Activated naive CD4-positive, alpha-beta T cell treated with anti-CD3 and anti-CD28 coated beads, Interleukin-2, amount 10 ng/mL, durations not matched to agents 5 hours and 36 hours (primary cell): ENCODE measurements around the gene ALAS1. TPM values are rescaled to one million over a fixed set of nuclear protein-coding genes. Genes with fewer than 3 reads are reported as not detected.

Source experiments
- total RNA-seq, 2 experiments: library from RNA; stranded (reverse); gene quantifications; one replicate each; pipeline ENCODE4 v1.2.3, GENCODE V29; 2021

ALAS1 gene
- 10 to 100 TPM; 43.4 to 45.6 TPM for total RNA-seq

DNA sequence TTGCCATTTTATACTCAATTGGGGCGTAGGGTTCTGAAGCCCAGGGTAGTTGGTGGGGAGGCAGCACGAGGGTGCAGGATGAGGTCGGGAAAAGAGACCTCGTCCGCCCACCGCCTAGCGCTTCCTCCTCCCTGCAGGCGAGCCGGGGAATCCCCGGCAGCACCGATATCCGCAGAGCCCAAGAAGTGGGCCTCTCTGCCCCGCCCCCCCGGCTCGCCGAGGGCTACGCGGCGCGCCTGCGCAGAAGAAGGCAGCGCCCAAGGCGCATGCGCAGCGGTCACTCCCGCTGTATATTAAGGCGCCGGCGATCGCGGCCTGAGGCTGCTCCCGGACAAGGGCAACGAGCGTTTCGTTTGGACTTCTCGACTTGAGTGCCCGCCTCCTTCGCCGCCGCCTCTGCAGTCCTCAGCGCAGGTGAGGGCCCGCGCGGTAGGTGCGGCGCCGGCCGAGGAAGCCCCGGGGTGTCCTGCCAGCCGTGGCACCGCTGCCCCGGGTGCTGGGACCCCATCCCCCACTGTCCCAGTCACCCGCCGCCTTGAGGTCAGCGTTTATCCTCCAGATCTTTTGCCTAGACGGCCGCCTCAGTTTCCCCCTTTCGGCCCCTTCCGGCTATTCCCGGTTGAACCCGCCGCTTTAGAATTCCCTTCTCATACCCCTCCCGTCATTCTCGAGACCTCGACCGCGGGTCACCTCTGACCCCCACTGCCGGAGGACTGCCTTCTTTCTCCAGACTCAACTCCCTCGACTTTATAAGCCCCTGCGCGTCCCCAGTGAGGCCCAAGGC is at the start of gene ALAS1:
Gene ALAS1 (plus strand): TSS at position 319 of the 784 bp plus-strand sequence. CDS start 1,082 bp downstream, outside the sequence.

DNA sequence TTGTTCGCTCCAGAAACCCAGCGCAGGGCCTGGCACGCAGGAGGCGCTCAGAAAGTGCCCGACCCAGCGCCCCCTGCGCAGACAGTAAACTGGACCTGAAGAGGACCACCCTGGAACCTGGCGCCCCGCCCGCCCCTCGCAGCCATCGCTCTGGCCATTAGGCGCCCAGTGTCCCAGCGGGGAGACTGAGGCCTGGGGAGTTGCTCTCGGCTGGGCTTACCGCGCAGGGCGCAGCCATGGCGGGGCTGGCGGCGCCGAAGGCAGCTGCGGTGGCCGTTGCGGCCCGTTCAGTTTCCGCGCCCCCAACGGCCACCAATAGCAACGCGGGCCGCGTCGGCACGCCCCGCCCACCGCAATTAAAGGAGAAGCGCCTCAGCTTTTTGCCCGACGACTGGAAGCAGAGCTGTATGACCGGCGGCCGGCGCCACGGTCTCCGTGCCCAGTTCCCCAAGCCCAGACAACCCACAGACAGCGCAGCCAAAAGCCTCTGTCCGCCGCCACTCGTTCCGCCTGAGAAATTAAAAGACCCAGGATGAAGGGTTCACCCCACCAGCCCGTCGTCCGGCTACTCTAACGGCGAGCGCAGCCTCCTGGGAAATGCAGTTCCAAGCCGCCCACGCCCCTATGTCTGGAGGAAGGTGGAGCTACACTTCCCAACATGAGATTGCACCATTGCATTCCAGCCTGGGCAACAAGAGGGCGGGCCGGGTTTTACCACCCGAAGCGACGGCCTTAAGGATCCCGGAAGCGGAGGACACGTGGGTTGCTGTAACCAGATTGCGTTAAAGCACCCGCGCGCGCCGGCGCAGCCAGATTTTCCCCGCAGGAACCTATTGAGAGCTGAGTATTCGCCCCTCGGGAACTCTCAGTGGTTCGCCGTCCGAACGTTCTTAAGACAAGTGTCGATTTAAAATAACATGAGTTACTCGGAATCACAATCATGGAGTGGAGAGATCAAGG is 43.5 kb upstream of the ALAS1 start, which contains the start of gene POC1A:
Gene POC1A (minus strand): TSS at position 289 of the 960 bp plus-strand sequence. CDS start 51 bp downstream, at position 238.

DNA sequence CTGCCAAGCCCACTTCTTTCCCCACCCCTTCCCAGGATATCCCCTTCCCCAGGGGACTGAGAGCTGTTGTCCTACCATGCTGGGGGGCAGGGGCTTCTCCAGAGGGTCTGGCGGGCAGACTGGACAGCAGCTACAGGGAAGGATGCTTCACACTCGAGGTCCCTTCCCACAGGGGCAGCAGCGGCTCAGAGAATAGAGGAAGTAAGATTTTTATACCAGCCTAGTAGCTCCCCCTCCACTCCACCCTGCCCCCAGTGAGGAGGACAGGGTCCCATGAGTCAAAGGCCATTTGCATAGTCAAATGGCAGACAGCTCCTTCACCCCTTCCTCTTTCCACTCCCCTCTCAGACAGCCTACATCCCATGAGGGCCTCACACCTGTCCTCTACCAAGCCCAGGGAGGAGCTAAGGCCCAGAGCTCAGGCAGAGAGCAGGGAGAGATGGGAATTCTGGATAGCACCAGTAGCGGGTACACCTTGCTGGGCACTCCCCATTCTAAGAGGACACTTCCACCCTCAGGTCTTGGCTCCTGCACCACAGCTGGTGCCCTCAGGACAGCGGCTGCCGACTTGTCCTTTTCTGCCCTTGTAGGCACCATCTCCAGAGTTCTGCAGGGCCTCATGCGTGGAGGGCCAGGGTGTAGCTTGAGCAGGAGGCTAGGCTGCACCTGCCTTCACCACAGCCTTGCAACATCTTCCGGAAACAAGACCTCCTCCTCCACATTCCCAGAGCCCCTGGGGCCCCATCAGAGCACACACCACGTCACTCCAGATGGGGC is 27.7 kb downstream of the ALAS1 start, which contains the start of gene TLR9:
Gene TLR9 (minus strand): TSS at position 194 of the 777 bp plus-strand sequence. CDS start 116 bp downstream, at position 78.

DNA sequence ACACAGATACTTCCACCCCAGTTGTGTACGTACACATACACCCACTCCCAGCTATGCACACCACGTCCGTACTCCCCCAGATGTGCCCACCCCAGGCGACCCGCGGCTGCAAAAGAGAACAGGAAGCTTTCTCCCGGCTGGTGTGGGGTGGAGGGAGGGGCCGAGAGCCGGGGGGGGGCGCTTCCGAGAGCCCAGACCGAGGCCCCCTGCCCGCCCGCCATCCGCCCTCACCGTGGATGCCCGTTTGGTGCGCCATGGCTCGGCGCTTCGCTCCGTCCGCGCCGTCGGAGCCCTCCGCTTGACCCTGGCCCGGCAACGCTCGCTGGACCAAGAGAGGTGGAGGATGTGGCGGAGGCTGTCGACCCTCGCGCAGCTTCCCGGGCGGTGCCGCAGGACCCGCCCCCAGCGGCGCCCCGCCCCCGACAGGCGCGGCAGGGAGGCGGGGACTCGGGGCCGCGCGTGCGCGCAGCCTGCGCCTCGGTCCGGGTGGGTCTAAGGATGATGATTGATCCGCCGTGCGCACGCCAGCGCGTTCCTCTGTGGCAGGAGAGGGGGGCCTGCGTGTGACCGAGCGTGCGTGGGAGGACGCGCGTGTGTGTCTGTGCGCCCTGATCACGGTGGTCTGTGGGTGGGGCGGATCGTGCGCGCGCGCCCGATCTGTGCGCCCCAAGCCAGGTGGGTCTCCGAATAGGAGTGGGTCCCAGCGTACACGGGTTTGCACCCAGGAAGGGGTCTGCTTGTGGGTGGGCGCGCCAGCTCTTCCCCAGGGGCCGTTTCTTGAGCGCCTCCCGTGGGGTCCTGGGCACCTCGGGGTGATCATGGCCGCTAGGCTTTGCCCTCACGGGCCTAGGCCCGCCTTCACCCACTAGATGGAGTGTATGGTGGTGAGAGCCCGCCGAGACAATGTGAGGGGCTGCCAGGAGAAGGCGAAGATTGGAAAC is 41.1 kb downstream of the ALAS1 start, which contains the start of gene TWF2:
Gene TWF2 (minus strand): TSS at position 398 of the 941 bp plus-strand sequence. CDS start 142 bp downstream, at position 256.

DNA sequence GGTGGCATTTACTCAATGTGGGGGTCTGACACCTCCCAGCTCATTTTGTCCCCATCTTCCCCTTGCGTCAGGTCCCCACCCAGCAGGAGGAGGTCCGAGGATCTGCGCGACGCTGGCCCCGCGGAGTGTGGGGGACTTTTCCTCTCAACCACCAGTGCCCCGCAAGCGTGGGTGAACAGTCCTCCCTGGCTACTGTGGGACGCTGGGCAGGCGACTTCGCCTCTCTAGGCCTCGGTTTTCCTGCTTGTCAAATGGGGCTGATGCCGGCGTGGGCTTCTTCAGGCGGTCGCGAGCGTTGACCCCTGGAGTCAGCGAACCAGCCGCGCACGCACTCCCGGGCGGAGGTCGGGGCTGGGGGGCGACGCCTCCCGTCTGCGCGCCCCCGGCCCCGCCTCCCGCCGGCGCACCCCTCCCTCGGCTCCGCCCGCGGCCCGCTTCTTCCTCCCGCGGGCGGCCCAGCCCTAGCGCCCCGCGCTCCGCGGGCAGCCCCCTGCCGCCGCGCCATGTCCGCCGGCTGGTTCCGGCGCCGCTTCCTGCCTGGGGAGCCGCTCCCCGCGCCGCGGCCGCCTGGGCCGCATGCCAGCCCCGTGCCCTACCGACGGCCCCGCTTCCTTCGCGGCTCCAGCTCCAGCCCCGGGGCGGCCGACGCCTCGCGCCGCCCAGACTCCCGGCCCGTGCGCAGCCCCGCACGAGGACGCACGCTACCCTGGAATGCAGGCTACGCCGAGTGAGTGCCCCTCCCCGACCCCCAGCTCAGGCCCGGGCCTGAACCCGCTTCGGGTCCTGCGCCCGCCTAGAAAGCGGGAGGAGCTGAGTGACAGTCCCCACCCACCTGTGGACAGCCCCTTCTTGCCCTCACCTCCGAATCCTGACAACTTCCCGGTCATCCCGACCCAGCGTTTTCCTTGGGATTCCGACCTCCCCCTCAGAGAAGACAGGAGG is 47.6 kb downstream of the ALAS1 start, which contains the start of gene PPM1M:
Gene PPM1M (plus strand): TSS at position 438 of the 942 bp plus-strand sequence. CDS start 66 bp downstream, at position 504.

Other genes starting within 250 kb of the ALAS1 start
- gene GPR62, start 242.8 kb upstream of the ALAS1 start, total RNA-seq, result not detected
- 10 to 100 TPM; 23.5 to 25.3 TPM for gene PCBP4, start 230.7 kb upstream of the ALAS1 start, total RNA-seq
- gene ABHD14B, start 224.1 kb upstream of the ALAS1 start, total RNA-seq, result 10 to 100 TPM; 65.8 to 68.9 TPM
- 10 to 100 TPM; 13.2 to 14.1 TPM for gene ABHD14A, start 223.1 kb upstream of the ALAS1 start, total RNA-seq
- 10 to 100 TPM; 27.8 to 28.8 TPM for gene ACY1, start 214.6 kb upstream of the ALAS1 start, total RNA-seq
- gene RPL29, start 202.3 kb upstream of the ALAS1 start, total RNA-seq, result 1,000 to 10,000 TPM; 1,560 to 1,569 TPM
- 10 to 100 TPM; 43.2 to 44.0 TPM for gene DUSP7, start 141.6 kb upstream of the ALAS1 start, total RNA-seq
- 10 to 100 TPM; 19.1 to 20.2 TPM for gene POC1A, start 43.7 kb upstream of the ALAS1 start, total RNA-seq
- under 1 TPM; 0.14 to 0.45 TPM for gene TLR9, start 27.5 kb downstream of the ALAS1 start, total RNA-seq
- 100 to 1,000 TPM; 116 to 131 TPM for gene TWF2, start 41.0 kb downstream of the ALAS1 start, total RNA-seq
- 100 to 1,000 TPM; 104 to 109 TPM for gene PPM1M, start 47.6 kb downstream of the ALAS1 start, total RNA-seq
- 100 to 1,000 TPM; 139 to 141 TPM for gene WDR82, start 80.5 kb downstream of the ALAS1 start, total RNA-seq
- gene GLYCTK, start 89.7 kb downstream of the ALAS1 start, total RNA-seq, result 10 to 100 TPM; 35.3 TPM
- 10 to 100 TPM; 26.3 to 27.1 TPM for gene DNAH1, start 118.2 kb downstream of the ALAS1 start, total RNA-seq
- 10 to 100 TPM; 87.8 to 90.6 TPM for gene BAP1, start 211.8 kb downstream of the ALAS1 start, total RNA-seq
- gene PHF7, start 212.5 kb downstream of the ALAS1 start, total RNA-seq, result 10 to 100 TPM; 17.1 to 19.7 TPM
- gene SEMA3G, start 246.9 kb downstream of the ALAS1 start, total RNA-seq, result not detected